T follicular helper cell (primary cell): ENCODE measurements around the gene MAGI1.
"Not testable (repeated sequence)": the region's sequence is repeated elsewhere in the genome, so short reads cannot be mapped to it uniquely, and the experiment has no call there.

Experiments
- DNase-seq: peaks from one replicate; pipeline ENCODE4 v3.0.0-alpha.2; 2020; ENCODE audit warnings: low read depth

Gene MAGI1

GRCh38 chr3:65873869-65874268, 164.8 kb downstream of the MAGI1 start:
- no peak for DNase-seq

- no peak for DNase-seq
Measured at GRCh38 chr3:65873028-65873427, 165.7 kb downstream of the MAGI1 start.

- no peak for DNase-seq
Measured at GRCh38 chr3:65871305-65872141, 167.2 kb downstream of the MAGI1 start.

- DNase-seq, result no peak
Measured at GRCh38 chr3:65869798-65870197, 168.9 kb downstream of the MAGI1 start.

GRCh38 chr3:65867463-65868210, 171.1 kb downstream of the MAGI1 start:
- no peak for DNase-seq

GRCh38 chr3:65864357-65864904, 174.3 kb downstream of the MAGI1 start:
- DNase-seq, result no peak

GRCh38 chr3:65861718-65862117, 177.0 kb downstream of the MAGI1 start:
- DNase-seq, result no peak

GRCh38 chr3:65859612-65860011, 179.1 kb downstream of the MAGI1 start:
- DNase-seq, result not testable (repeated sequence)

GRCh38 chr3:65858749-65859148, 180.0 kb downstream of the MAGI1 start:
- DNase-seq, result no peak

- DNase-seq, result no peak
Measured at GRCh38 chr3:65857327-65857726, 181.4 kb downstream of the MAGI1 start.

- no peak for DNase-seq
Measured at GRCh38 chr3:65856907-65857306, 181.8 kb downstream of the MAGI1 start.

- no peak for DNase-seq
Measured at GRCh38 chr3:65855370-65856100, 183.2 kb downstream of the MAGI1 start.

GRCh38 chr3:65854606-65855304, 184.0 kb downstream of the MAGI1 start:
- no peak for DNase-seq

- DNase-seq, result no peak
Measured at GRCh38 chr3:65851827-65852226, 186.9 kb downstream of the MAGI1 start.

- no peak for DNase-seq
Measured at GRCh38 chr3:65850261-65850660, 188.5 kb downstream of the MAGI1 start.

GRCh38 chr3:65848024-65848423, 190.7 kb downstream of the MAGI1 start:
- DNase-seq, result no peak

- no peak for DNase-seq
Measured at GRCh38 chr3:65846936-65847335, 191.8 kb downstream of the MAGI1 start.

- DNase-seq, result no peak
Measured at GRCh38 chr3:65844370-65844769, 194.3 kb downstream of the MAGI1 start.

- DNase-seq, result no peak
Measured at GRCh38 chr3:65843732-65844131, 195.0 kb downstream of the MAGI1 start.

- DNase-seq, result no peak
Measured at GRCh38 chr3:65837604-65838003, 201.1 kb downstream of the MAGI1 start.

GRCh38 chr3:65836047-65836446, 202.7 kb downstream of the MAGI1 start:
- no peak for DNase-seq
